HFFc6 (cell line): ENCODE data around the gene PTGDR2. TPM values are rescaled to one million over a fixed set of nuclear protein-coding genes. Genes with fewer than 3 reads are reported as not detected.

Experiments
- DNase-seq: peaks from one replicate; pipeline ENCODE4 v3.0.0-alpha.2; 2018
- H3K27ac Mint-ChIP-seq: 2 replicates; pipeline ENCODE4 v1.8.0; 2020; ENCODE audit warnings: mild to moderate bottlenecking, mixed read lengths
- H3K27me3 Mint-ChIP-seq: 2 replicates; pipeline ENCODE4 v1.8.0; 2021; ENCODE audit warnings: mild to moderate bottlenecking, moderate library complexity, mixed read lengths; ENCODE audit not compliant: insufficient read depth
- H3K36me3 Mint-ChIP-seq: 2 replicates; pipeline ENCODE4 v1.8.0; 2021; ENCODE audit warnings: low read depth, mixed read lengths
- H3K4me1 Mint-ChIP-seq: 2 replicates; pipeline ENCODE4 v1.8.0; 2020; ENCODE audit warnings: low read depth, mixed read lengths
- H3K4me3 Mint-ChIP-seq: 2 replicates; pipeline ENCODE4 v1.8.0; 2020; ENCODE audit warnings: mild to moderate bottlenecking, moderate library complexity, mixed read lengths
- H3K9me3 Mint-ChIP-seq: 2 replicates; pipeline ENCODE4 v1.8.0; 2020; ENCODE audit warnings: mild to moderate bottlenecking, mixed read lengths
- CTCF ChIP-seq: fragments of 200-600 bp; sonication (generic); IDR thresholded peaks from 2 replicates; pipeline ENCODE4 v1.5.0; 2021; ENCODE audit warnings: antibody characterized with exemption, mild to moderate bottlenecking
- total RNA-seq, 6 experiments: library from RNA; stranded (reverse); fragmentation: NEBNext Ultra II Directional; extraction: Animal tissue kit (Norgen Biotek cat#: 25700); gene quantifications; 2 replicates in 1 of 6; 3 replicates in 5 of 6; pipeline ENCODE4 v1.2.3, GENCODE V29; 2021

PTGDR2 gene
- total RNA-seq, 6 experiments from 2014 or later: not detected

- Mint-ChIP-seq H3K27me3 (no peaks in the 10 kb centered on the region), H3K4me1 (peaks cover 6% of the 10 kb centered on the region), H3K36me3 (peaks cover 12% of the 10 kb centered on the region), H3K9me3 (no peaks in the 10 kb centered on the region), H3K27ac (peak overlapping the region; percentile 51; the same call in 1 of the 2 replicates), H3K4me3 (no peak overlapping the region)
- peak; percentile 74 for DNase-seq
- TF ChIP-seq CTCF: peak; percentile 96
Measured at GRCh38 chr11:60899046-60899936, 43.5 kb upstream of the PTGDR2 start.

GRCh38 chr11:60897496-60897895, 41.7 kb upstream of the PTGDR2 start:
- no peak for DNase-seq
- Mint-ChIP-seq H3K36me3 (peaks cover 12% of the 10 kb centered on the region), H3K4me3 (no peak overlapping the region)

GRCh38 chr11:60895687-60896086, 39.9 kb upstream of the PTGDR2 start:
- no peak for DNase-seq
- no peaks in the 10 kb centered on the region for H3K4me1 Mint-ChIP-seq
- peaks cover 12% of the 10 kb centered on the region for H3K36me3 Mint-ChIP-seq
- no peak for TF ChIP-seq CTCF
- H3K27me3 Mint-ChIP-seq: no peaks in the 10 kb centered on the region
- no peak overlapping the region for H3K27ac Mint-ChIP-seq
- H3K9me3 Mint-ChIP-seq: no peaks in the 10 kb centered on the region
- H3K4me3 Mint-ChIP-seq: no peak overlapping the region

More at GRCh38 chr11:60897496-60897895, 41.7 kb upstream of the PTGDR2 start:
- TF ChIP-seq CTCF: no peak
- Mint-ChIP-seq H3K27me3 (no peaks in the 10 kb centered on the region), H3K9me3 (no peaks in the 10 kb centered on the region), H3K27ac (no peak overlapping the region), H3K4me1 (no peaks in the 10 kb centered on the region)

GRCh38 chr11:60891103-60891741, 35.5 kb upstream of the PTGDR2 start:
- no peak overlapping the region for H3K27ac Mint-ChIP-seq
- H3K4me3 Mint-ChIP-seq: no peak overlapping the region
- DNase-seq: no peak
- no peak for TF ChIP-seq CTCF
- peaks cover 5% of the 10 kb centered on the region for H3K36me3 Mint-ChIP-seq
- no peaks in the 10 kb centered on the region for H3K27me3 Mint-ChIP-seq
- H3K4me1 Mint-ChIP-seq: no peaks in the 10 kb centered on the region
- H3K9me3 Mint-ChIP-seq: no peaks in the 10 kb centered on the region

- no peaks in the 10 kb centered on the region for H3K4me1 Mint-ChIP-seq
- H3K36me3 Mint-ChIP-seq: peaks cover 4% of the 10 kb centered on the region
- no peak overlapping the region for H3K4me3 Mint-ChIP-seq
- H3K27ac Mint-ChIP-seq: no peak overlapping the region
- H3K27me3 Mint-ChIP-seq: no peaks in the 10 kb centered on the region
- no peak for TF ChIP-seq CTCF
- H3K9me3 Mint-ChIP-seq: no peaks in the 10 kb centered on the region
- no peak for DNase-seq
Measured at GRCh38 chr11:60890696-60891095, 34.9 kb upstream of the PTGDR2 start.
